Suprapubic skin (tissue), 4 donors: Measurements from ENCODE around the gene PSMA7. TPM values are rescaled to one million over a fixed set of nuclear protein-coding genes. Genes with fewer than 3 reads are reported as not detected.

Source experiments
- DNase-seq, 2 donors: peaks; one replicate each; pipeline ENCODE4 v3.0.0-alpha.2; 2019; ENCODE audit warnings: low spot score in 2 of 2
- H3K27ac ChIP-seq: fragments of 200-600 bp; sonication (generic); one replicate; pipeline ENCODE4 v1.5.1; 2019
- H3K27me3 ChIP-seq: fragments of 200-600 bp; sonication (generic); one replicate; pipeline ENCODE4 v1.5.1; 2019
- H3K36me3 ChIP-seq: fragments of 200-600 bp; sonication (generic); one replicate; pipeline ENCODE4 v1.5.1; 2019
- H3K4me1 ChIP-seq: fragments of 200-600 bp; sonication (generic); one replicate; pipeline ENCODE4 v1.5.1; 2019
- H3K4me3 ChIP-seq: fragments of 200-600 bp; sonication (generic); one replicate; pipeline ENCODE4 v1.5.1; 2019; ENCODE audit warnings: mild to moderate bottlenecking
- H3K9me3 ChIP-seq: fragments of 200-600 bp; sonication (generic); one replicate; pipeline ENCODE4 v1.5.1; 2019
- CTCF ChIP-seq, 2 donors: fragments of 200-600 bp in 1 of 2; fragments of 450-650 bp in 1 of 2; sonication (generic) in 1 of 2; IDR thresholded peaks; one replicate each; pipeline ENCODE4 v1.5.1; 2016 to 2019; ENCODE audit warnings: antibody characterized with exemption in 2 of 2, mild to moderate bottlenecking in 1 of 2, moderate library complexity in 1 of 2
- EP300 ChIP-seq: sonication (generic); formaldehyde crosslinking; IDR thresholded peaks from one replicate; pipeline ENCODE4 v1.6.1; 2017; ENCODE audit warnings: antibody characterized with exemption
- POLR2A ChIP-seq, 2 donors: fragments of 450-650 bp; IDR thresholded peaks; one replicate each; pipeline ENCODE4 v1.6.1; 2017; ENCODE audit warnings: antibody characterized with exemption in 2 of 2, mild to moderate bottlenecking in 2 of 2, moderate library complexity in 2 of 2
- POLR2AphosphoS5 ChIP-seq, 3 donors: sonication (generic); formaldehyde crosslinking; IDR thresholded peaks; one replicate each; pipeline ENCODE4 v1.6.1; 2017; ENCODE audit warnings: antibody characterized with exemption in 3 of 3
- WGBS: methylation state at CpG from one replicate; pipeline ENCODE4 v1.1.5; 2018; 5-methylcytosine and 5-hydroxymethylcytosine counted together
- total RNA-seq, 4 donors: library from RNA; depleted of rRNA; stranded (reverse); fragments of >200 nt; gene quantifications; one replicate each; pipeline ENCODE4 v1.1.0, GENCODE V29; 2016

The PSMA7 gene
- total RNA-seq, 4 donors from 2014 or later = 163 to 226 (median 208) TPM

GRCh38 chr20:62161347-62161746 lies 18.2 kb upstream of the PSMA7 start:
- Histone ChIP-seq H3K9me3 (no peaks in the 10 kb centered on the region), H3K27ac (no peak overlapping the region), H3K27me3 (no peaks in the 10 kb centered on the region), H3K4me3 (no peak overlapping the region), H3K36me3 (peaks cover 65% of the 10 kb centered on the region), H3K4me1 (peaks cover 25% of the 10 kb centered on the region)
- TF ChIP-seq CTCF (IDR thresholded peaks at IDR 0.05) (no peak), POLR2AphosphoS5 (IDR thresholded peaks at IDR 0.05) (no peak), EP300 (no peak), POLR2A (IDR thresholded peaks at IDR 0.05) (no peak)
- 82% methylated on average over 10 of the region's 17 CpGs for WGBS
- no peak for DNase-seq

- TF ChIP-seq CTCF (IDR thresholded peaks at IDR 0.05) (no peak), POLR2AphosphoS5 (IDR thresholded peaks at IDR 0.05) (no peak), POLR2A (IDR thresholded peaks at IDR 0.05) (no peak), EP300 (no peak)
- Histone ChIP-seq H3K4me3 (no peak overlapping the region), H3K4me1 (peaks cover 30% of the 10 kb centered on the region), H3K36me3 (peaks cover 60% of the 10 kb centered on the region), H3K27ac (no peak overlapping the region), H3K27me3 (no peaks in the 10 kb centered on the region), H3K9me3 (no peaks in the 10 kb centered on the region)
- 95% methylated on average over 10 of the region's 17 CpGs for WGBS
- no peak for DNase-seq
These were observed 17.7 kb upstream of the PSMA7 start for GRCh38 chr20:62160876-62161275.

- Histone ChIP-seq H3K36me3 (peaks cover 54% of the 10 kb centered on the region), H3K4me1 (peaks cover 35% of the 10 kb centered on the region), H3K27ac (no peak overlapping the region), H3K9me3 (no peaks in the 10 kb centered on the region), H3K27me3 (no peaks in the 10 kb centered on the region), H3K4me3 (no peak overlapping the region)
- no peak for DNase-seq
- TF ChIP-seq CTCF (IDR thresholded peaks at IDR 0.05) (no peak), EP300 (no peak), POLR2AphosphoS5 (IDR thresholded peaks at IDR 0.05) (no peak), POLR2A (IDR thresholded peaks at IDR 0.05) (no peak)
- 85% methylated on average over 8 of the region's 9 CpGs for WGBS
These were observed 17.1 kb upstream of the PSMA7 start for GRCh38 chr20:62160253-62160652.

- Histone ChIP-seq H3K4me1 (peaks cover 35% of the 10 kb centered on the region), H3K4me3 (no peak overlapping the region), H3K27me3 (no peaks in the 10 kb centered on the region), H3K27ac (no peak overlapping the region), H3K36me3 (peaks cover 50% of the 10 kb centered on the region), H3K9me3 (no peaks in the 10 kb centered on the region)
- TF ChIP-seq POLR2AphosphoS5 (IDR thresholded peaks at IDR 0.05) (no peak), EP300 (no peak), CTCF (IDR thresholded peaks at IDR 0.05) (no peak), POLR2A (IDR thresholded peaks at IDR 0.05) (no peak)
- no peak for DNase-seq
- 57% methylated on average over 9 of the region's 14 CpGs for WGBS
These were observed 16.6 kb upstream of the PSMA7 start for GRCh38 chr20:62159839-62160238.

- Histone ChIP-seq H3K4me1 (peaks cover 35% of the 10 kb centered on the region), H3K27ac (no peak overlapping the region)
- TF ChIP-seq POLR2AphosphoS5 (IDR thresholded peaks at IDR 0.05) (no peak), POLR2A (IDR thresholded peaks at IDR 0.05) (no peak), EP300 (no peak), CTCF (IDR thresholded peaks at IDR 0.05) (no peak)
These were observed 15.9 kb upstream of the PSMA7 start for GRCh38 chr20:62159052-62159451.

More at GRCh38 chr20:62159052-62159451, 15.9 kb upstream of the PSMA7 start:
- Histone ChIP-seq H3K4me3 (no peak overlapping the region), H3K27me3 (no peaks in the 10 kb centered on the region), H3K9me3 (no peaks in the 10 kb centered on the region), H3K36me3 (peaks cover 49% of the 10 kb centered on the region)
- DNase-seq = no peak
- 90% methylated on average over 2 of the region's 11 CpGs for WGBS
